Activated CD8-positive, alpha-beta memory T cell treated with anti-CD3 and anti-CD28 coated beads for 24 hours (primary cell): ENCODE results near the gene TMEM244.
"Not testable (repeated sequence)": the region's sequence is repeated elsewhere in the genome, so short reads cannot be mapped to it uniquely, and the experiment has no call there.

Experiments used
- DNase-seq: peaks from one replicate; pipeline ENCODE4 v3.0.0-alpha.2; 2020

TMEM244 gene

DNA sequence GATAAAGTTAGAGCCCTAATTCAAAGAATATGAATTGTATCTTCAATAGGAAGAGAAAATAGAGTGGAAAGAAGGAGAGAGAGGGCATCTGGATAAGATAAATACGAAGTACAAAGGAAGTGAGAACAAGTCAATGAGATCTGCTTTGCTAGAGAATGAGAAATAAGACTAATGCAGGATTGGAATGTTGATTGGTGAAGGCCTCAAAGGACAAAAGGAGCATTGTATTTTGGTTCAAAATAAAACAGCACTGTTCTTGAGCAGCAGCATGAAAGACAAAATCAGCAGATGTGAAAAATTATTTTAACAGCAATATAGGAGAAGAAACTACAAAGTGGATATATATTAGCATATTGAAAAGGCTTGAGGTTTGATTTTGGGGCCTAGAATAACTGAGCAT, 5.1 kb upstream of the TMEM244 start:
- DNase-seq, result no peak

DNA sequence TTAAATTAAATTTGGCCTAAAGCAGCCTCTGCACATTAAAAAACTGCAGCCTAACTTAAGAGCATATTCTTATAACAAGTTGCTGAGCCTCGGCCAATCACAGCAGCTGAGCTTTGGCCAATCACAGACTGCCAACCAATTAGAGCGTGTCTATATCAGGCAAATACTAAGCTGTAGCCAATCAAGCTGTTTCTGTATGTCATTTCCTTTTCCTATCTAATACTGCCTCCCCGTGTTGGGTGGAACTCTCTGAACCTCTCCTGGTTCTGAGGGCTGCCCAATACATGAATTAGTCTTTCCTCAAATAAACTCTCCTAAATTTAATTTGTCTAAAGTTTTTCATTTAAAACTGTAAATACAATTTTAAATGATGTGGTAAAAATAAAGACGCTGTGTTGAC, 3.9 kb upstream of the TMEM244 start:
- no peak for DNase-seq

DNA sequence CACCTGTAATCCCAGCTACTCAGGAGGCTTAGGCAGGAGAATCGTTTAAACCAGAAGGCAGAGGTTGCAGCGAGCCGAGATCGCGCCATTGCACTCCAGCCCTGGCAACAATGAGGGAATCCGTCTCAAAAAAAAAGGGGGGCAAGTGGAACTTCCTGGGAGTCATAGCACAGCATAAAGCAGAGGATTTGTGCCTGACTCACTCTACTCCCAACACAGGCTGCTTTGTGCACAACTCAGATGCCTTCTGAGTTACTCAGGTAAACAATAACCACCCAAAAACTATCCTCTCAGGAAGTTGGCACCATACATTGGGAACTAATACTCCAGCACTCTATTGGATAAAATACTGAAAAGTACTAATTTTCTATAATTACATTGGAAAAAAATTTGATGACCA, 2.5 kb upstream of the TMEM244 start:
- DNase-seq, result no peak

DNA sequence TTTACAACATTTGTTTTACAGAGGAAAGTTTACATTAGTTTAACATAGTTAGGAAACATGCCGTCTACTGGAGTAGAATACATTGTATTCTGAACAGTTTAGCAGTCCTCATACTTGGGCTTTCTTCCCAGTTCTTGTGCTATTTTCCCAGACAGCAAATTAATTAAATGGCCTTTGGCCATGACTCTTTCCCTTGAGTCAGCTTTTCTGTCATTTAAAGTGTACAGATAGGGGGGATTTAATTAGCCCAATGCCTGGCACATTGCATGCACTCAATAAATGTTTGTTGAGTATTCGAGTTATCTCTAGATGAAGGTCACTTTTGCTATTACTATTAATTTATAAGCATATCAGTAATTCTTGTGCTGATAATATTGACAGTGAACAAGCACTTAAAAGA, 1.6 kb downstream of the TMEM244 start:
- no peak for DNase-seq

DNA sequence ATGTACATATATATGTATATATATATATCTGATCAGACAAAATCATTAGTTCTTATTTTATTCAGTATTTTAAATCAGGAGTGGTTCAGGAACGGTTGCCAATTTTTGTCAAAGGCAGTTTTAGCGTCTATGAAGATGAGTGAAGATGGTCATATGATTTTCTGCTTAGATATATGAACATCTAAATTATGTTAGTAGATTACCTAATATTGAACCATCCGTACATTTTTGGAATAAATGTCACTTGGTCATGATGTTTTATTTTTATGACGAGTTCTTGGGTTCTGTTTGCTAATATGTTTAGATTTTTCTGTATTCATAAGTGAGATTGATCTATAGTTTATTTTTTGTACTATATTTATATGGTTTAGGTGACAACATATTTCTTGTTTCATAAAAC, 3.3 kb downstream of the TMEM244 start:
- DNase-seq, result no peak

DNA sequence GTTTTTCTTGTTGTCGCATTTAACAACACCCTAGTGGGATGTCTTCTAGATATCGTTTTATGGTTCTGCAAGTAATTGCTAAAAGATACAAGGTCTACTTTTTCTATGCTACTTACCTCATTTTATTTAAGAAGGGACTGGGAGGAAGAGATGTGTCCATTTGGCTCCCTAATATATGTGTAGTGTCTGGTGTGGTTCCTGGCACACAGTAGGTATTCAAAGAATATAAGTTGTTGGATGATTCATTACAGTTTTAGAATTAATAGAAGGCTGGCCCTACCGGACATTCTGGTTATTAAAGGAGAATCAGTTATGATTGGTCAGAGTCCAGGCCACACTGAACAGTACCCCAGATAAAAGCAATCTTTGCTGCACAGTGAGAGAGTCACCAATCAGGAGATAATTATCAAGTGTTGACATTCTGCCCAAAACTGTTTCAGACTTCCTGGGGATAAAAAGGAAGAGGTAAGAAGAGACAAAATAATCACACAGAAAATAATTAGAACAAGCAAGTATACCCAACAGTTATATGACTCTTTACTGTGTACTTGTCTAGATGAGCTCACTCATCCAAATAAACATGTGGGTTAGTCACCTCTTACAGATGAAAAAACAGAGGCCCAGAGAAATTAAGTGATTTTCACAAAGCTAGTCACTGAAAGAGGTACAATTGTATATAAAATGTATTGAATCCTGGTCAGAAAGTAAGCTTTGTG, 7.0 kb downstream of the TMEM244 start:
- no peak for DNase-seq

DNA sequence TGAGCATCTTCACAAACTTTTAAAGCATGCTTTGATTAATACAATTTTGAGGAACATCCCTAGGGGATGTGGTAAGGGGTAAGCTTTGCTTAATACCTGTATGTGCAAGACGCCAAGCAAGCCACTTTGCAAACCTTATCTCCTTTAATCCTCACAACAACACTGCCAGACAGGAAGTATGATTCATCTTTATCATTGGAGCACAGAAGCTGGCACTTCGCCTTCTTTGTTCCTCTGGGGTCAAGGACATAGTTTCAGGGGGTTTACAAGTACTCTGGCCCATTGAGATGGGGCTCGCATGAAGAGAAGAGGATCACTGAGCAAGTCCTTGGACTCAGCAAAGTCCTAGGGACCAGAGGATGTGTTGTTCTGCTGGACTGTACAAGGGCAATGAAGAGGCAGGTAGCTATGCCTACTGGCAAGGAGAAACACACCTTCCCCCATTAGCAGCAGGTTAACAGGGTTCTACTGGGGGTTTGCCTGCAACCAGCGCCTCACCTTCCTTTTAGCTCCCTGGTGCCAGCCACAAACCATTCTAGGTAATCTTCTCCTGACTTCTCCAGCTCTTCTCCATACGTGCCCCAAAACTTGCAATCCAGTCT, 8.8 kb downstream of the TMEM244 start:
- DNase-seq, result no peak

DNA sequence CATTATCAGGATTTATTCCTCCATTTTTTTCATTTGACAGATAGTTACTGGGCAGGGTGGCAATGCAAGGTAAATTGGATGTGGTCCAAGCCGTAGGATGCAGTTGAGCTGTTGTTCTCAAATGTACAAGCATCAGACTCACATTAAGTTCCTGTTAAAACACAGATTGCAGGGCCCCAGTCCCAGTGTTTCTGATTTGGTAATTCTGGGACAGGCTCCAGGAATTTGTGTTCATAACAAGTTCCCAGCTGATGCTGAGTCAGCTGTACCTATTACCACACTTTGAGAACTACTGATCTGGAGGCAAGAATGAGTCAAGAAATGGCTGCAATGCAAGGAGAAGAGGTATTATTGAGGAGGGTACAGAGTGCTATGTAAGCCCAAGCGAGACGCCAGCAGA, 11.7 kb downstream of the TMEM244 start:
- DNase-seq, result no peak

DNA sequence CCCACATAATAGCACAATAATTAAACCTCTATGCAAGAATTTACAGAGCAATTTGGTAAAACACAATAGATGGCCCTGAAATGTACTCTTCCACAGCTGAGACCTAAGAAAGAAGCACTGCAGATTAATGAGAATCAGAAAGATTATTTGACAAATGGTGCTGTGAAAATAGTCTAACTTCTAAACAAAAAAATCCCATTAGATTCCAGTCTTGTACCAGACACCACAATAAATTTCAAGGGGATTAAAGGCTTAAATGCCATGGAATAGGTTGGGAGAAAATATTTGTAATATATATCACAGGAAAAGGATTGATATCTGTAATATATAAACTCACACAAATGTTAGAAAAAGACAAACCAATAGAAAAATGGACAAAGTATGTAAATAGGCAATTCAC, 14.4 kb downstream of the TMEM244 start:
- DNase-seq, result no peak

DNA sequence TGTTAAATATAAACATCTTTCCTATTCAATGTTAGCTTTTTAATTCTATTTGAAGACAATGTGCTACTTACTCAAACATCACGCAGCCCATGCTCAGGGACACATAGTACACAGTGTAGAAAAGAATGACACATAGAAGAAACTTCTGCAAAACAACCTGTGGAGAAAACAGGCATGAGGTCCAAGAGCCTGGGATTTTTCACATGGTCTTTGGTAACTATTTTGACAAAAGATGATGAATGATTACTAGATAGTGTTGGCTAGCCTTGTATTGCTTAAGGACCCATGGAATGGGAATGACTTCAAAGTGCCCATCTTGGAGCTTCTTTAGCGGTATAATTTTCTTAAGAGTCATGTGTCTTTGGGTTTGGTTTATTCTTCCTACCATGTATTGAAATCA, 15.4 kb downstream of the TMEM244 start:
- no peak for DNase-seq

DNA sequence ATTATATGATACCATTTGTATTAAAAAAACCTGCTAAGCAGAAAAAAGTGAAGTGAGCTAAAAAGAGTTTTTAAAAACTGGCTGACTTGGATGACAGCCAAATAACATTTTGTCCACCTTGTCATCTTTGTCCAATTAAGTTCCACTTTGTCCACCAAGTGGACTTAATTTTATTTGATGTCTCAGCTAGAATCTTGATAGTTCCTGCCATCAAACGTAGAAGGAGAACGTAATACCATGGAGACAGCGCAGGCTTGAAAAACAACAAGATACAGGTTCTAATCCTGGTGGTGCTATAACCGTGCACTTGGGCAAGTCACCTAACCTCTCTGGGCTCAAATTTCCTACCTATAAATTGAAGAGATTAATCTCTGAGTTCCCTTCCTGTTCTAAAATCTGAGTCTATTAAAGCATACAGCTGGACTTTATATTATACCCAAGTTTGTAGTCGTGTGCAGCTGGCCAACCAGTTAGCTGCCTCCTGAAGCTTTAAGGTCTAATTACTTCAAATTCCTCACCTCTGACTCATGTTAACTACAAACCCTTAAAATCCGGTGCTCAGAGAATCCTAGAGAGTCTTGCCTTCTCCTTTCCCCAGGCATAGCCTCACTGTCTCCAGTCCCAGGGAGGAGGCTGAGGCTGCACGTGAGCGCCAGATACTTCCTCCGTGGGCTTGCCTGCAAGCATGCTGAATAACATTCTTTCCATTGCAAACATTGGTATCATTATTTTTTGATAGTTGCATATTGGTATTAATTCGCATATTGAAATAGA, 16.8 kb downstream of the TMEM244 start:
- DNase-seq, result no peak

DNA sequence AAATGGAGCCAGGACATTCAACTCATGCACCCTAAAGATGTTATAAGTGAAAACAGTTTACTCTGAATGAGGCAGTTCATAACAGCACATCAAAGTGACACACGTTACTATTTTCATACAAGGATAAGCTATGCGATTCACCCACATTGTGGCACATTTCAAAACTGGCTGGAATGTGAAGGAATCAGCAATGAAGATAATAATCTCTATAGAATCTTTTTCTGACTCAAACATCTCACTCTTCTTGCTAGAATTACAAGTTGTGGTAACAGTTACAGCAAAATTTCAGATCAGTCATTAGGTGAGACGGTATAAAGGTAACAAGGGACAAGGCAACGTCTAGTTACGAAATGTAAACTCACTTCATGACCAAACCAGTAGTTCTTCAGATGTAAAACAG, 17.5 kb downstream of the TMEM244 start:
- DNase-seq, result no peak

DNA sequence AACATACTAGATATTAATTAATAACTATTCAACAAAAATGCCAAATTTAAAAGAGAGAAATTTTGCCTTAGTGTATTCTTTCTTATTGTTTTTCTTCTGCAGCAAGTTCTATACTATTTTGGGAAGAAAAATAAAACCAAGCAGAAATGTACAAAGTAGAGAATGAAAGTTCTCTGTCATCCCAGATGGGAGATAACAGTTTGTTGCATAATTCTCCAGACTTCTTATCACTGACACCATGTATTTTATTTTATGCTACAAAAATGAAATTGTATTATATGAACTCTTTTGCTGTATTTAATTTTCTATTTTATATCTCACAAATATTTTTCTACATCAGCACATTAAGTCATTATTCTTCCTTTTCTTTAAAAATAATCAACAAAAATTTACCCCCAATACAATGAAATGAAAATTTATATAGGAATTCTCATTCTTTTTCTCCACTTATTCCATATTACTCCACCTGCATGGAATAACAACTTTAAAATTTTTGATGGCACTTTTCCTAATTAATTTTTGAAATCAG, 18.2 kb downstream of the TMEM244 start:
- DNase-seq, result no peak

DNA sequence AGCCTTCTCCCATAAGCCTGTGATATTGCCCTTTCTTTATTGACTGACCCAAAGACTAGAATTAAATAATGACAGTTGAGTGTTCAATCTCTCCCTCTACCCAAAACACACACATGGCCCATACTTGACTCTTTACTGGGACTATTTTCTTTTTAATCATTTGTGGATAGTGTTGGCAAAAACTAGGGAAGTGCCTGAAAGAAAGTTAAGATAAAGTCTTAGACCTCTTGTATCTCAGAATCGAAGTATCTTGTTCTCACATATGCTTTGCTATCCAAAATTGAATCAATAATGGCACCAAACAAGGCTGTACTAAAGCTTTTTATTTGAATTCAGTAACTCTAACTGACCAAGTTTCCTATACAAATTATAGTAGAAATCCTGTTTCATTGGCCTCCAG, 19.0 kb downstream of the TMEM244 start:
- DNase-seq, result no peak

DNA sequence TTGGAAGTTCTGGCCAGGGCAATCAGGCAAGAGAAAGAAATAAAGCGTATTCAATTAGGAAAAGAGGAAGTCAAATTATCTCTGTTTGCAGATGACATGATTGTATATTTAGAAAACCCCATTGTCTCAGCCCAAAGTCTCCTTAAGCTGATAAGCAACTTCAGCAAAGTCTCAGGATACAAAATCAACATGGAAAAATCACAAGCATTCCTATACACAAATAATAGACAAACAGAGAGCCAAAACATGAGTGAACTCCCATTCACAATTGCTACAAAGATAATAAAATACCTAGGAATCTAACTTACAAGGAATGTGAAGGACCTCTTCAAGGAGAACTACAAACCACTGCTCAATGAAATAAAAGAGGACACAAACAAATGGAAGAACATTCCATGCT, 21.6 kb downstream of the TMEM244 start:
- not testable (repeated sequence) for DNase-seq

DNA sequence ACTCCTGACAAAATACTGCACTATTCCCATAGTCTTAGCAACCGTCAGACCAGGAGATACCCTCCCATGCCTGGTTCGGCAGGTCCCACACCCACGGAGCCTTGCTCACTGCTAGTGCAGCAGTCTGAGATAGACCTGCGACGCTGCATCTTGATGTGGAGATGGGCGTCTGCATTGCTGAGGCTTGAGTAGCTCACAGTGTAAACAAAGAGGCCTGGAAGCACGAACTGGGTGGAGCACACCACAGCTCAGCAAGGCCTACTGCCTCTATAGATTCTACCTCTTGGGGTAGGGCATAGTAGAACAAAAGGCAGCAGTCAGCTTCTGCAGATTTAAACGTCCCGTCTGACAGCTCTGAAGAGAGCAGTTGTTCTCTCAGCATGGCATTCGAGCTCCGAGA, 25.4 kb downstream of the TMEM244 start:
- no peak for DNase-seq

DNA sequence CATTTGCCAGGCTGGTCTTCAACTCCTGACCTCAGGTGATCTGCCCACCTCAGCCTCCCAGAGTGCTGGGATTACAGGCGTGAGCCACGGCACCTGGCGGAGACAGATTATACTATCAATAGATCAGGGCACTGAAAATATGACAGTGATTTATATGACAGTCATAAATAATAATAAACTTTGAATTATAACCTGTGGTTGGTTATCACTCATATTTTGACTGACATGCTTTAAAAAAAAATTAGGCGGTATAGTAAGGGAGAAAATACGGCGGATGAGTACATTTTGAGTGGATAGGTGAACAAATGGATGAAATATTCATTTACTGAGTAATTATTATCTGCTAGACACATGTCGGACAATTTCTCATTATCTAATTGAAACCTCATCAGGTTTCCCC, 28.8 kb downstream of the TMEM244 start:
- no peak for DNase-seq

DNA sequence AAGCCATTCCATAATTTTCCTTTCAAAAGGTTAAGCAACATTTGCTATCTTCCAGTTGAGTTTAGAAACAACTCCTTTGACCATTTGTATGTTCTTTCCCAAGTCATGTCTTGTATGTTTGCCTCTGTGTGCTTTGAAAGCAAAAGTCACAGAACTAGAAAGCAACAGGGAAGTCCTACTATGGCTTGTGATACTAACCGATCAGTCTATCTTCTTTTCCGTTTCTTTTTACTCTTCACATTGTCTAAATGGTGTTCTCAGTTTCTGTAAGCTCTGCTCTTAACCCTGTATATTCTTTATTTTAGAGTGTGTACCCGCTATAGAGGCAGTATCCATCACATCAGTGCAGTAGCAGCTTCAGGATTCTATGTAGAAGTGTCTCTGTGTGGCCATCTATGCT, 32.9 kb downstream of the TMEM244 start:
- no peak for DNase-seq

DNA sequence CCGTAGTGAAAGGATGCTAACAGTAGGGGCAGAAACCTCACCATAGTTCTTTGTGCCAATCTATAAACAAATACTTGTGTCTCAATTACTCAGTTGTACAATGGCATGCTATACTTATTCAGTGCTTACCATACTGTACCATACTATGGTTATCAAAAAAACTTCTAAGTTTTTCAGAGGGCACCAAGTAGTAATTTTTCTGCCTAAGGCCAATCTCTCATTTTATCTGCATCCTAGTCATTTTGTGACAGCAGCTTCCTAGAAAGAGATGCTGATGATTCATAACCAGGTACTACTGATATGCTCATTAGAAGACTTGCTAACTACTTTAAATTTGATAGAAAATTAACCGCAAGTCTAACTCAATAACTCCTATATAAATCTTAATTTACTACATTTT, 42.9 kb downstream of the TMEM244 start:
- no peak for DNase-seq

DNA sequence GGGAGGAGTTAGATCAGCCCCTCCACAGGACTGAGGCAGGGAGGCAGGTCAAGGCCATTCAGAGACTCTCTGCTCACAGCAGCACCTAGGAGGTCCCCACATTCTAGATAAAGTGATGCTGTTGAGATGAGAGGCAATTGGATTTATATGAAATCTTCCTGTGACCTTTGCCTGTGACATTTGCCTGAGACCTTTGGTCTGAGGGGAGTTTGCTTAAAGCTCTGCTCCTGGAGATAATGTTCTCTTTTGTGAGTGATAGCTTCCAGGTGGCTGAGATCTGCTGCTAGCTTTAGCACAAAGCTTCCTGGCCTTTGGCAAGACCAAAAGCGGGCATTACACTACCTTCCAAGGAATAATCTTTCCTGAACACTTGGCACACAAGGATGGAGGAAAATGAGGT, 43.3 kb downstream of the TMEM244 start:
- no peak for DNase-seq

DNA sequence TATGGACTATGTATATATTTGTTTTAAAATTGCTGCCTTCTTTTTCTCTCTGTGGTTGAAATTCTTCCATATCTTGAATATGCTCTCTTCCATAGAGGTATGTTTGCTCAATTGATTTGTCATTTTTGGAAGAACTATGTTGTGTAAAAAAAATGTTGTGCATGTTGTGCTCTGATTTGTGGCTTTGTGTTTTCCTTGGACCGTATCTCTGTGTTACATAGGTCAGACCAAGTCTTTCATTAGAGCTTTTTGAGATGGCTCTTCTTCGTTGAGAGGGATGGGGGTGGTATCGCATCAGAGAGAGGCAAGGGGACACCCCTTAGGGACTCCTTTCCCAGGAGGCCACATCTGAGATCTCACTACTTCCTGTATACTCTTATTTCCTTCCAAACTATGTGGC, 43.8 kb downstream of the TMEM244 start:
- DNase-seq, result no peak

DNA sequence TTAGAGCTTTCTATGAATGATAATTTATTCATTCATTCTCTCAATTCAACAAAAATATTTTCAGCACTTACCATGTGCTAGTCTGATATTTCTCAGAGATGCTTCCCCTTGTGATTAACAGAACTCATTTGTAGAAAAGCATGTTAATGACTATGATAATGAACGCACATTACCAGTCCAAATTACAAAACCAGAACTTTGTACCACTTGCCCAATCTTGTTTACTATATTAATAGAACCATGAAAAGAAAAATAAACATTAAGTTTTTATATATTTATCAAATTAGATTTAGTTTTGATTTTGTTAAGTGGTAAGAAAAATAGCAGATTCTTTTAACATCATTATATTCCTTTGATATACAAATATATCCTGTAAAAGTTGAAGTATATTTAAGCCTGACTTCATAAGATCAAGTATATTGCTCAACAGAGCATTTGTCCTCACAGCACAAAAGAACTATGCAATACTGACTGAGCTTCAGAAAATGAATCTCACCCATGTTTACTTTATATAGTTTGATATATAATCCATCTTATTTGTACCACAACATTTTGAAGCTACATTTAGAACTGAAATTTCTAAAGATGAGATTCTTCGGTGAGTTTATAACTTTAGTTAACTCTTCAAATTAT, 48.9 kb downstream of the TMEM244 start:
- no peak for DNase-seq

DNA sequence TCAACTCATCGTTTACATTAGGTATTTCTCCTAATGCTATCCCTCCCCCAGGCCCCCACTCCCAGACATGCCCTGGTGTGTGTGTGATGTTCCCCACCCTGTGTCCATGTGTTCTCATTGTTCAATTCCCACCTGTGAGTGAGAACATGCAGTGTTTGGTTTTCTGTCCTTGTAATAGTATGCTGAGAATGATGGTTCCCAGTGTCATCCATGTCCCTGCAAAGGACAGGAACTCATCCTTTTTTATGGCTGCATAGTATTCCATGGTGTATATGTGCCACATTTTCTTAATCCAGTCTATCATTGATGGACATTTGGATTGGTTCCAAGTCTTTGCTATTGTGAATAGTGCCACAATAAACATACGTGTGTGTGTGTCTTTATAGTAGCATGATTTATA, 54.0 kb downstream of the TMEM244 start:
- DNase-seq, result not testable (repeated sequence)

DNA sequence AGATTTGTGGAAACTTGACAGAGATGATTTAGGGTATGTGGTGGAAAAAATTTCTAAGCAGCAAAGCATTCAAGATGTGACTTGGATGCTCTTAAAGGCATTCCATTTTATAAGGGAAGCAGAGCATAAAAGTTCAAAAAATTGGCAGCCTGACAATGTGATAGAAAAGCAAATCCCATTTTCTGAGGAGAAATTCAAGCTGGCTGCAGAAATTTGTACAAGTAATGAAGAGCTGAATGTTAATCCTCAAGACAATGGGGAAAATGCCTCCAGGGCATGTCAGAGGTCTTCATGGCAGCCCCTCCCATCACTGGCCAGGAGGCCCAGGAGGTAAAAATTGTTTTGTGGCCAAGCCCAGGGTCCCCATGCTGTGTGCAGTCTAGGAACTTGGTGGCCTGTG, 58.2 kb downstream of the TMEM244 start:
- DNase-seq, result not testable (repeated sequence)
